BJ (cell line): Measurements from ENCODE around the gene DNAJC7. TPM values are rescaled to one million over a fixed set of nuclear protein-coding genes. Genes with fewer than 3 reads are reported as not detected.
A peak's percentile ranks its signal among the peaks of the same experiment; 100 is the strongest.
"Not testable (repeated sequence)": the region's sequence is repeated elsewhere in the genome, so short reads cannot be mapped to it uniquely, and the experiment has no call there.

ENCODE experiments used
- CTCF ChIA-PET: fragments of 350-600 bp; formaldehyde crosslinking; extraction: SDS; loops from one replicate; lab custom pipeline; 2021; ENCODE audit warnings: antibody characterized with exemption, inconsistent platforms; lab: Yijun Ruan, JAX
- POLR2A ChIA-PET: fragments of 300-600 bp; sonication (Branson Sonifier 250); formaldehyde crosslinking; extraction: SDS; loops from one replicate; lab custom pipeline; 2021; ENCODE audit warnings: antibody characterized with exemption; lab: Charles Lee
- DNase-seq: peaks from one replicate; pipeline ENCODE4 v3.0.0-alpha.2; 2011; ENCODE audit warnings: low read depth
- H3K27me3 ChIP-seq: 2 replicates; pipeline ENCODE4 v1.6.0; 2011; ENCODE audit warnings: low read length; ENCODE audit not compliant: control insufficient read depth, insufficient read depth
- H3K36me3 ChIP-seq: 2 replicates; pipeline ENCODE4 v1.5.1; 2011; ENCODE audit warnings: low read length; ENCODE audit not compliant: control insufficient read depth, insufficient read depth
- H3K4me3 ChIP-seq: 2 replicates; pipeline ENCODE4 v1.5.1; 2011; ENCODE audit warnings: low read depth, mild to moderate bottlenecking, control low read depth, low read length
- CTCF ChIP-seq: IDR thresholded peaks from 2 replicates; pipeline ENCODE4 v1.5.1; 2011; ENCODE audit warnings: low read depth, mild to moderate bottlenecking, control low read depth, inconsistent platforms, low read length, moderate library complexity; ENCODE audit not compliant: insufficient read depth
- polyA plus RNA-seq: library from polyadenylated mRNA; depleted of rRNA; stranded (reverse); fragments of >200 nt; gene quantifications from 2 replicates; pipeline ENCODE4 v1.2.3, GENCODE V29; 2011

Gene DNAJC7
- polyA plus RNA-seq, 1 experiment: 41.1 TPM

GRCh38 chr17:42018339-42018738, 1.1 kb upstream of the DNAJC7 start:
- H3K36me3 ChIP-seq: peaks cover 8% of the 10 kb centered on the region
- ChIA-PET POLR2A (interaction anchor here (0.6 kb wide), 1 partner anchor 15 kb away, joined by 4 read pairs; no protein-coding TSS in a partner anchor), CTCF (interaction anchor here (0.6 to 9.3 kb wide), 12 partner anchors 8 to 509 kb away, joined by 3 to 61 read pairs (median 5); partner anchors contain the start of genes CNP and KAT2A)
- TF ChIP-seq CTCF: no peak
- DNase-seq: no peak
- peak overlapping the region; percentile 89; the same call in 1 of the 2 replicates for H3K4me3 ChIP-seq
- H3K27me3 ChIP-seq: no peaks in the 10 kb centered on the region

- peak overlapping the region; percentile 89 for H3K4me3 ChIP-seq
- TF ChIP-seq CTCF: no peak
- POLR2A ChIA-PET: interaction anchor here (0.5 to 0.9 kb wide), 4 partner anchors 15 to 51 kb away, joined by 4 to 10 read pairs (median 4); partner anchors contain the start of gene CNP
- CTCF ChIA-PET: interaction anchor here (0.6 to 5.5 kb wide), 10 partner anchors 8 to 510 kb away, joined by 3 to 59 read pairs (median 4); partner anchors contain the start of gene CNP
- H3K27me3 ChIP-seq: no peaks in the 10 kb centered on the region
- peaks cover 5% of the 10 kb centered on the region for H3K36me3 ChIP-seq
- no peak for DNase-seq
Measured at GRCh38 chr17:42017866-42018200, 594 bp upstream of the DNAJC7 start.

- ChIA-PET POLR2A (no interaction called here), CTCF (interaction anchor here (0.6 to 5.5 kb wide), 7 partner anchors 9 to 102 kb away, joined by 3 to 59 read pairs (median 3); partner anchors contain the start of gene CNP)
- H3K27me3 ChIP-seq: no peaks in the 10 kb centered on the region
- no peaks in the 10 kb centered on the region for H3K36me3 ChIP-seq
- no peak for TF ChIP-seq CTCF
- H3K4me3 ChIP-seq: peak overlapping the region; percentile 89
- DNase-seq: no peak
Measured at GRCh38 chr17:42016411-42016831, 818 bp downstream of the DNAJC7 start.

GRCh38 chr17:42013740-42014139, 3.5 kb downstream of the DNAJC7 start:
- H3K4me3 ChIP-seq, CTCF ChIA-PET, DNase-seq, H3K36me3 ChIP-seq, H3K27me3 ChIP-seq, POLR2A ChIA-PET: not testable (repeated sequence)

- H3K4me3 ChIP-seq, H3K36me3 ChIP-seq, H3K27me3 ChIP-seq, DNase-seq: not testable (repeated sequence)
- ChIA-PET CTCF (interaction anchor here (0.6 to 2.1 kb wide), 3 partner anchors 7 to 172 kb away, joined by 4 to 7 read pairs (median 4); partner anchors contain the start of gene NKIRAS2), POLR2A (interaction anchor here (0.5 kb wide), 1 partner anchor 46 kb away, joined by 11 read pairs; no protein-coding TSS in a partner anchor)
Measured at GRCh38 chr17:42012363-42012762, 4.9 kb downstream of the DNAJC7 start.

- Histone ChIP-seq H3K4me3 (no peak overlapping the region), H3K36me3 (no peaks in the 10 kb centered on the region), H3K27me3 (no peaks in the 10 kb centered on the region)
- DNase-seq: no peak
- CTCF ChIA-PET: interaction anchor here (1.2 to 2.1 kb wide), 2 partner anchors 9 to 14 kb away, joined by 4 to 7 read pairs; partner anchors contain the start of gene NKIRAS2
- POLR2A ChIA-PET: no interaction called here
- no peak for TF ChIP-seq CTCF
Measured at GRCh38 chr17:42010898-42011516, 6.2 kb downstream of the DNAJC7 start.

GRCh38 chr17:42010266-42010680, 7.0 kb downstream of the DNAJC7 start:
- POLR2A ChIA-PET: interaction anchor here (0.7 kb wide), 1 partner anchor 25 kb away, joined by 4 read pairs; no protein-coding TSS in a partner anchor
- H3K4me3 ChIP-seq, H3K27me3 ChIP-seq, H3K36me3 ChIP-seq, DNase-seq: not testable (repeated sequence)
- CTCF ChIA-PET: interaction anchor here (0.6 kb wide), 1 partner anchor 110 kb away, joined by 3 read pairs; no protein-coding TSS in a partner anchor
